HepG2 (cell line): ENCODE results near the gene NAIF1. TPM values are rescaled to one million over a fixed set of nuclear protein-coding genes. Genes with fewer than 3 reads are reported as not detected.

Experiments
- ATAC-seq: fragments of 200-7000 bp; cut with Tn5 transposase; 3 replicates; pipeline ENCODE4 v1.9.1; 2020; ENCODE audit warnings: mild to moderate bottlenecking, moderate library complexity
- BruUV-seq: library from RNA; stranded (reverse); fragments of 400-500 nt; replicated peaks from 2 replicates; lab custom pipeline; 2021; lab: Mats Ljungman, UMichigan
- CTCF ChIA-PET: fragments of 300-600 bp; formaldehyde crosslinking; extraction: SDS; loops from one replicate; lab custom pipeline; 2021; ENCODE audit warnings: low total read pairs, inconsistent platforms, low intra/inter-chr PET ratio; lab: Yijun Ruan, JAX
- POLR2A ChIA-PET: fragments of 350-600 bp; sonication (Branson Sonifier 250); formaldehyde crosslinking; loops from one replicate; lab custom pipeline; 2020; ENCODE audit warnings: antibody characterized with exemption, inconsistent platforms; lab: Yijun Ruan, JAX
- DNase-seq: peaks from one replicate; pipeline ENCODE4 v3.0.0-alpha.2; 2015; ENCODE audit warnings: low spot score
- FAIRE-seq: peaks from 3 replicates; lab custom pipeline; 2011; peaks lifted over from hg19 to GRCh38; lab: Jason Lieb, UNC
- H2AFZ ChIP-seq: one replicate; pipeline ENCODE4 v1.6.1; 2011; ENCODE audit warnings: low read length, inconsistent platforms
- H3K27ac ChIP-seq: fragments of 300-600 bp; 3 replicates; pipeline ENCODE4 v1.8.0; 2011; ENCODE audit warnings: mixed run types, mild to moderate bottlenecking, mixed read lengths, low read length, inconsistent platforms; ENCODE audit not compliant: insufficient read depth; ENCODE audit errors: extremely low read length
- H3K27me3 ChIP-seq, 2 experiments: fragments of 200-600 bp in 1 of 2; 2 replicates in 1 of 2; 3 replicates in 1 of 2; pipeline versions ENCODE4 v1.6.0 to v1.8.0; 2011; ENCODE audit warnings: low read length in 2 of 2, mild to moderate bottlenecking in 2 of 2, moderate library complexity in 2 of 2, inconsistent platforms in 1 of 2; ENCODE audit not compliant: insufficient read depth in 2 of 2, control insufficient read depth in 1 of 2
- H3K36me3 ChIP-seq, 2 experiments: fragments of 200-600 bp in 1 of 2; replicated peaks in 1 of 2; 2 replicates in 1 of 2; 3 replicates in 1 of 2; pipeline versions ENCODE4 v1.5.1 to v1.8.0; 2011; ENCODE audit warnings: low read length in 2 of 2, inconsistent platforms in 1 of 2; ENCODE audit not compliant: insufficient read depth in 2 of 2, control insufficient read depth in 1 of 2
- H3K4me1 ChIP-seq: 2 replicates; pipeline ENCODE4 v1.5.1; 2012; ENCODE audit warnings: low read length, inconsistent platforms; ENCODE audit not compliant: insufficient read depth
- H3K4me2 ChIP-seq: 2 replicates; pipeline ENCODE4 v1.6.0; 2011; ENCODE audit warnings: low read depth, low read length, inconsistent platforms
- H3K4me3 ChIP-seq, 3 experiments: fragments of 200-600 bp in 1 of 3; sonication (generic), shearing (Covaris generic) in 1 of 3; replicated peaks in 1 of 3; 2 replicates each; pipeline ENCODE4 v1.5.1; 2011 to 2016; ENCODE audit warnings: low read length in 3 of 3, inconsistent platforms in 2 of 3, low read depth in 2 of 3, mild to moderate bottlenecking in 2 of 3, control low read depth in 1 of 3, mixed read lengths in 1 of 3; ENCODE audit not compliant: insufficient read depth in 1 of 3
- H3K79me2 ChIP-seq: one replicate; pipeline ENCODE4 v1.6.1; 2011; ENCODE audit warnings: low read length, inconsistent platforms; ENCODE audit not compliant: insufficient read depth
- H3K9ac ChIP-seq: 2 replicates; pipeline ENCODE4 v1.6.0; 2011; ENCODE audit warnings: mild to moderate bottlenecking, low read depth, low read length, inconsistent platforms; ENCODE audit not compliant: insufficient read depth
- H3K9me3 ChIP-seq: 2 replicates; pipeline ENCODE4 v1.5.1; 2012; ENCODE audit warnings: mild to moderate bottlenecking, low read length
- H4K20me1 ChIP-seq: 2 replicates; pipeline ENCODE4 v1.6.0; 2011; ENCODE audit warnings: inconsistent platforms, mild to moderate bottlenecking, low read length, moderate library complexity; ENCODE audit not compliant: insufficient read depth
- AHDC1 ChIP-seq: sonication (generic); formaldehyde crosslinking; IDR thresholded peaks from 2 replicates; pipeline ENCODE4 v1.5.1; 2020; ENCODE audit warnings: mild to moderate bottlenecking, missing genetic modification reagents, borderline replicate concordance
- BCL3 ChIP-seq: sonication (generic); formaldehyde crosslinking; IDR thresholded peaks from 2 replicates; pipeline ENCODE4 v1.5.1; 2020; ENCODE audit warnings: mild to moderate bottlenecking, missing genetic modification reagents, moderate library complexity
- HDAC1 ChIP-seq: sonication (generic); formaldehyde crosslinking; IDR thresholded peaks from 2 replicates; pipeline ENCODE4 v1.5.1; 2020; ENCODE audit warnings: mild to moderate bottlenecking, missing genetic modification reagents
- HMGA1 ChIP-seq: sonication (generic); formaldehyde crosslinking; conservative IDR thresholded peaks from 2 replicates; pipeline ENCODE4 v1.4.0; 2020; ENCODE audit warnings: missing genetic modification reagents
- MAFG ChIP-seq: sonication (generic); formaldehyde crosslinking; IDR thresholded peaks from 2 replicates; pipeline ENCODE4 v1.5.1; 2020; ENCODE audit warnings: mild to moderate bottlenecking, missing genetic modification reagents
- POGZ ChIP-seq: sonication (generic); formaldehyde crosslinking; IDR thresholded peaks from 2 replicates; pipeline ENCODE4 v1.4.0; 2020; ENCODE audit warnings: mild to moderate bottlenecking, missing genetic modification reagents
- TRIM24 ChIP-seq: sonication (generic); formaldehyde crosslinking; IDR thresholded peaks from 2 replicates; pipeline ENCODE4 v1.8.0; 2022; ENCODE audit warnings: mild to moderate bottlenecking, missing genetic modification reagents
- ZNF121 ChIP-seq: sonication (generic); formaldehyde crosslinking; IDR thresholded peaks from 2 replicates; pipeline ENCODE4 v1.5.0; 2020; ENCODE audit warnings: mild to moderate bottlenecking, missing genetic modification reagents
- ZNF225 ChIP-seq: sonication (generic); formaldehyde crosslinking; IDR thresholded peaks from 2 replicates; pipeline ENCODE4 v1.4.0; 2020; ENCODE audit warnings: mild to moderate bottlenecking, missing genetic modification reagents
- ZNF296 ChIP-seq: sonication (generic); formaldehyde crosslinking; conservative IDR thresholded peaks from 2 replicates; pipeline ENCODE4 v1.5.0; 2020; ENCODE audit warnings: mild to moderate bottlenecking, missing genetic modification reagents
- ZNF317 ChIP-seq: sonication (generic); formaldehyde crosslinking; IDR thresholded peaks from 2 replicates; pipeline ENCODE4 v1.5.0; 2020; ENCODE audit warnings: mild to moderate bottlenecking, missing genetic modification reagents
- ZNF616 ChIP-seq: sonication (generic); formaldehyde crosslinking; IDR thresholded peaks from 2 replicates; pipeline ENCODE4 v1.5.0; 2020; ENCODE audit warnings: low read depth, mild to moderate bottlenecking, missing genetic modification reagents
- ZNF674 ChIP-seq: sonication (generic); formaldehyde crosslinking; IDR thresholded peaks from 2 replicates; pipeline ENCODE4 v1.5.0; 2020; ENCODE audit warnings: low read depth, mild to moderate bottlenecking, missing genetic modification reagents
- WGBS: methylation state at CpG from one replicate; pipeline ENCODE4 v1.1.6; 2017; ENCODE audit warnings: low lambda C conversion rate; 5-methylcytosine and 5-hydroxymethylcytosine counted together
- in situ Hi-C: cut with HindIII; loops from 2 replicates; pipeline ENCODE4 v1.10.0; 2017; ENCODE audit warnings: low pct_unique_long_range_greater_than_20kb; ENCODE audit not compliant: extremely low pct_ligation_motif_present
- intact Hi-C: fragments of 100-400 bp; cut with micrococcal nuclease; formaldehyde crosslinking; loops from one replicate; pipeline ENCODE4 v1.10.0; 2022; ENCODE audit not compliant: unreplicated experiment
- polyA plus RNA-seq, 8 experiments: library from polyadenylated mRNA; depleted of rRNA in 3 of 8; stranded (reverse) in 7 of 8; unstranded in 1 of 8; fragments of >200 nt; fragmentation: Illumina TruSeq in 4 of 8; extraction: Trizol in 4 of 8; gene quantifications; 2 replicates each; pipeline versions ENCODE4 v1.2.1 to v1.2.3, GENCODE V29; 2011 to 2016; ENCODE audit warnings: low read depth in 4 of 8, missing spikeins in 1 of 8, mixed read lengths in 1 of 8; ENCODE audit not compliant: insufficient read depth in 1 of 8
- total RNA-seq, 5 experiments: library from RNA; depleted of rRNA; stranded (reverse); fragments of >200 nt; fragmentation: Illumina TruSeq; extraction: Trizol; gene quantifications; 2 replicates each; pipeline ENCODE4 v1.2.3, GENCODE V29; 2016; ENCODE audit warnings: low read depth in 1 of 5
- TF ChIP-seq, protein P1 (sequence below): sonication (generic); formaldehyde crosslinking; IDR thresholded peaks from 2 replicates; pipeline ENCODE4 v1.8.1; 2023; ENCODE audit warnings: missing genetic modification reagents, mild to moderate bottlenecking, borderline replicate concordance
- TF ChIP-seq, protein P2 (sequence below): sonication (generic); formaldehyde crosslinking; IDR thresholded peaks from 2 replicates; pipeline ENCODE4 v1.9.0; 2021; ENCODE audit warnings: missing genetic modification reagents, borderline replicate concordance

NAIF1 gene
- total and polyA plus RNA-seq, 2 of the 13 experiments (the other 11 are each of a cell fraction or from before 2014, with no cell fraction given): 6.0 to 6.9 TPM

- Histone ChIP-seq H3K79me2 (peaks cover 9% of the 10 kb centered on the region), H3K36me3 (peaks cover 23 to 55% of the 10 kb centered on the region in 2 experiments), H3K27me3 (no peaks in the 10 kb centered on the region), H2AFZ (no peak overlapping the region), H3K4me3 (no peak overlapping the region), H3K4me2 (no peak overlapping the region), H3K27ac (no peak overlapping the region), H3K9ac (no peak overlapping the region), H3K4me1 (peaks cover 85% of the 10 kb centered on the region), H3K9me3 (no peaks in the 10 kb centered on the region), H4K20me1 (peaks cover under 1% of the 10 kb centered on the region; the same call in 1 of the 2 replicates)
- intact Hi-C loops: no loop called here
- no peak for DNase-seq
- no TSS peak for BruUV-seq
- ChIA-PET POLR2A (interaction anchor here (0.7 kb wide), 1 partner anchor 156 kb away, joined by 4 read pairs; no protein-coding TSS in a partner anchor), CTCF (no interaction called here)
- in situ Hi-C loops: no loop called here
- WGBS: 100% methylated on average over 14 of the region's 21 CpGs
- no peak for FAIRE-seq
- ATAC-seq: no peak
- TF ChIP-seq ZNF317: no peak
- TF ChIP-seq AHDC1: no peak
- TF ChIP-seq HMGA1 (CRISPR knock-in tag): no peak
- TF ChIP-seq ZNF121 (CRISPR knock-in tag): no peak
- TF ChIP-seq BCL3 (CRISPR knock-in tag): 0 out of 2 replicates have a peak, but pooled peaks have one; percentile 27
- TF ChIP-seq, protein P1, sequence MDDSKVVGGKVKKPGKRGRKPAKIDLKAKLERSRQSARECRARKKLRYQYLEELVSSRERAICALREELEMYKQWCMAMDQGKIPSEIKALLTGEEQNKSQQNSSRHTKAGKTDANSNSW: no peak
- TF ChIP-seq, protein P2, sequence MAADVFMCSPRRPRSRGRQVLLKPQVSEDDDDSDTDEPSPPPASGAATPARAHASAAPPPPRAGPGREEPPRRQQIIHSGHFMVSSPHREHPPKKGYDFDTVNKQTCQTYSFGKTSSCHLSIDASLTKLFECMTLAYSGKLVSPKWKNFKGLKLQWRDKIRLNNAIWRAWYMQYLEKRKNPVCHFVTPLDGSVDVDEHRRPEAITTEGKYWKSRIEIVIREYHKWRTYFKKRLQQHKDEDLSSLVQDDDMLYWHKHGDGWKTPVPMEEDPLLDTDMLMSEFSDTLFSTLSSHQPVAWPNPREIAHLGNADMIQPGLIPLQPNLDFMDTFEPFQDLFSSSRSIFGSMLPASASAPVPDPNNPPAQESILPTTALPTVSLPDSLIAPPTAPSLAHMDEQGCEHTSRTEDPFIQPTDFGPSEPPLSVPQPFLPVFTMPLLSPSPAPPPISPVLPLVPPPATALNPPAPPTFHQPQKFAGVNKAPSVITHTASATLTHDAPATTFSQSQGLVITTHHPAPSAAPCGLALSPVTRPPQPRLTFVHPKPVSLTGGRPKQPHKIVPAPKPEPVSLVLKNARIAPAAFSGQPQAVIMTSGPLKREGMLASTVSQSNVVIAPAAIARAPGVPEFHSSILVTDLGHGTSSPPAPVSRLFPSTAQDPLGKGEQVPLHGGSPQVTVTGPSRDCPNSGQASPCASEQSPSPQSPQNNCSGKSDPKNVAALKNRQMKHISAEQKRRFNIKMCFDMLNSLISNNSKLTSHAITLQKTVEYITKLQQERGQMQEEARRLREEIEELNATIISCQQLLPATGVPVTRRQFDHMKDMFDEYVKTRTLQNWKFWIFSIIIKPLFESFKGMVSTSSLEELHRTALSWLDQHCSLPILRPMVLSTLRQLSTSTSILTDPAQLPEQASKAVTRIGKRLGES: no peak
- TF ChIP-seq ZNF225: no peak
- TF ChIP-seq POGZ (CRISPR knock-in tag): no peak
- no peak for TF ChIP-seq MAFG
- TF ChIP-seq ZNF296 (CRISPR knock-in tag): no peak
- TF ChIP-seq HDAC1 (CRISPR knock-in tag): no peak
- no peak for TF ChIP-seq ZNF674 (CRISPR knock-in tag)
- TF ChIP-seq TRIM24 (CRISPR knock-in tag): no peak
- TF ChIP-seq ZNF616 (CRISPR knock-in tag): no peak
These were observed 38.5 kb upstream of the NAIF1 start for GRCh38 chr9:128105538-128106175.
